Peyer's patch (tissue), 4 donors: ENCODE results near the gene RNF130.

Experiments used
- CTCF ChIP-seq, 6 experiments: fragments of 450-650 bp in 4 of 6; fragments of 200-600 bp in 2 of 6; sonication (generic) in 1 of 6; IDR thresholded peaks; one replicate each; pipeline ENCODE4 v1.5.1; 2017 to 2019; ENCODE audit warnings: antibody characterized with exemption in 6 of 6, mild to moderate bottlenecking in 3 of 6, moderate library complexity in 1 of 6
- POLR2A ChIP-seq, 2 donors: fragments of 450-650 bp; IDR thresholded peaks; one replicate each; pipeline ENCODE4 v1.5.1; 2017; ENCODE audit warnings: antibody characterized with exemption in 2 of 2, mild to moderate bottlenecking in 2 of 2, moderate library complexity in 2 of 2

- TF ChIP-seq CTCF (IDR thresholded peaks at IDR 0.05) (no peak), POLR2A (IDR thresholded peaks at IDR 0.05) (no peak)
Observed at GRCh38 chr5:180026320-180026719, 45.2 kb downstream of the RNF130 start.
